ENCODE results near the gene NME7. TPM values are rescaled to one million over a fixed set of nuclear protein-coding genes. Genes with fewer than 3 reads are reported as not detected.

Gene NME7
- total RNA-seq, 1 experiment from 2014 or later = 30.3 TPM

DNA sequence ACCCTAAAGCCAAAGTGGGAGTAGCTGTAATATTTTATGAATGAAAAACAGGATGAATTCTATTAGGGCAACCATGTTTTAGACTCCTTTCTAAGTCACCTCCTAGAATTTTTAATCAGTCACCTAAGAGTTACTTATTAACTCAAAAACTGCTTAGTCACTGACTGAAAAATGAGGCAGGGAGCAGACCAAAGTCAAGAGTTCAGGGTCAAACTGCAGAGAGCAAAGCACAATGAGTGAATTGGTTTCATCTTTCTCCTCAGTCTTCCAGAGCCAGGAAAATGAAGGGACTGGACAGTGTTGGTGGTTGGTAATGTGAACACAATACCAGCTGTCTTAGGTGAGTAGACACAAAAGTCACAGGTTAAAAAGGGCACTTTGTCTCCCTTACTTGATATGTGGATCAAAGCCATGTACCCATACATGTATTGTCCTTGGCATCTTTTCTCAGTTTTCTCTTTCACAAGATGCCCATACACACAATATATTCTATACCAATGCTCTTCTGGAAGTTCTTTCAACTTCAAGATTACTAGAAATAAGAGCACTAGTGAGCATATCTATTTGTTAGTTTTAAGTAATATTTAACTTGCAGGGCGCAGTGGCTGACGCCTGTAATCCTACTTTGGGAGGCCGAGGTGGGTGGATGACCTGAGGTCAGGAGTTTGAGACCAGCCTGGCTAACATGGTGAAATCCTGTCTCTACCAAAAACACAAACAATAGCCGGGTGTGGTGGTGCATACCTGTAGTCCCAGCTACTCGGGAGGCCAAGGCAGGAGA lies 218.9 kb downstream of the NME7 start:
- DNase-seq (ENCODE audit: low read depth, low spot score) (no peak), ATAC-seq (no peak)
- no TSS peak for BruUV-seq (replicated peaks)
- ChIA-PET POLR2A (interaction anchor here (0.5 kb wide), 1 partner anchor 31 kb away, joined by 6 read pairs; no protein-coding TSS in a partner anchor), CTCF (no interaction called here)
- H3K36me3 ChIP-seq (ENCODE audit: control insufficient read depth, insufficient read depth, low read length) = no peaks in the 10 kb centered on the region
- no peak overlapping the region for H3K27ac ChIP-seq (ENCODE audit: low read length)
- H3K4me1 ChIP-seq (ENCODE audit: control insufficient read depth, insufficient read depth, low read length) = no peaks in the 10 kb centered on the region
- intact Hi-C loops (cut with micrococcal nuclease; ENCODE audit: unreplicated experiment) (no loop called here), in situ Hi-C loops (cut with HindIII; ENCODE audit: low pct_unique_long_range_greater_than_20kb, low sequenced_read_pairs) (no loop called here)
- no peaks in the 10 kb centered on the region for H3K9me3 ChIP-seq (ENCODE audit: control insufficient read depth, insufficient read depth, low read depth, low read length)
- no peaks in the 10 kb centered on the region for H3K27me3 ChIP-seq (ENCODE audit: control insufficient read depth, insufficient read depth, low read length)
- TF ChIP-seq TCF7L2 (IDR thresholded peaks at IDR 0.05; ENCODE audit: low read depth, low read length) (no peak), SIN3A (IDR thresholded peaks at IDR 0.05; ENCODE audit: borderline replicate concordance, insufficient read depth, low read depth, low read length) (no peak), POLR2AphosphoS5 (IDR thresholded peaks at IDR 0.05; ENCODE audit: low read depth, low read length) (no peak)
- TF ChIP-seq, protein P1, sequence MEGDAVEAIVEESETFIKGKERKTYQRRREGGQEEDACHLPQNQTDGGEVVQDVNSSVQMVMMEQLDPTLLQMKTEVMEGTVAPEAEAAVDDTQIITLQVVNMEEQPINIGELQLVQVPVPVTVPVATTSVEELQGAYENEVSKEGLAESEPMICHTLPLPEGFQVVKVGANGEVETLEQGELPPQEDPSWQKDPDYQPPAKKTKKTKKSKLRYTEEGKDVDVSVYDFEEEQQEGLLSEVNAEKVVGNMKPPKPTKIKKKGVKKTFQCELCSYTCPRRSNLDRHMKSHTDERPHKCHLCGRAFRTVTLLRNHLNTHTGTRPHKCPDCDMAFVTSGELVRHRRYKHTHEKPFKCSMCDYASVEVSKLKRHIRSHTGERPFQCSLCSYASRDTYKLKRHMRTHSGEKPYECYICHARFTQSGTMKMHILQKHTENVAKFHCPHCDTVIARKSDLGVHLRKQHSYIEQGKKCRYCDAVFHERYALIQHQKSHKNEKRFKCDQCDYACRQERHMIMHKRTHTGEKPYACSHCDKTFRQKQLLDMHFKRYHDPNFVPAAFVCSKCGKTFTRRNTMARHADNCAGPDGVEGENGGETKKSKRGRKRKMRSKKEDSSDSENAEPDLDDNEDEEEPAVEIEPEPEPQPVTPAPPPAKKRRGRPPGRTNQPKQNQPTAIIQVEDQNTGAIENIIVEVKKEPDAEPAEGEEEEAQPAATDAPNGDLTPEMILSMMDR (IDR thresholded peaks at IDR 0.05) = no peak
- TF ChIP-seq, protein P2, sequence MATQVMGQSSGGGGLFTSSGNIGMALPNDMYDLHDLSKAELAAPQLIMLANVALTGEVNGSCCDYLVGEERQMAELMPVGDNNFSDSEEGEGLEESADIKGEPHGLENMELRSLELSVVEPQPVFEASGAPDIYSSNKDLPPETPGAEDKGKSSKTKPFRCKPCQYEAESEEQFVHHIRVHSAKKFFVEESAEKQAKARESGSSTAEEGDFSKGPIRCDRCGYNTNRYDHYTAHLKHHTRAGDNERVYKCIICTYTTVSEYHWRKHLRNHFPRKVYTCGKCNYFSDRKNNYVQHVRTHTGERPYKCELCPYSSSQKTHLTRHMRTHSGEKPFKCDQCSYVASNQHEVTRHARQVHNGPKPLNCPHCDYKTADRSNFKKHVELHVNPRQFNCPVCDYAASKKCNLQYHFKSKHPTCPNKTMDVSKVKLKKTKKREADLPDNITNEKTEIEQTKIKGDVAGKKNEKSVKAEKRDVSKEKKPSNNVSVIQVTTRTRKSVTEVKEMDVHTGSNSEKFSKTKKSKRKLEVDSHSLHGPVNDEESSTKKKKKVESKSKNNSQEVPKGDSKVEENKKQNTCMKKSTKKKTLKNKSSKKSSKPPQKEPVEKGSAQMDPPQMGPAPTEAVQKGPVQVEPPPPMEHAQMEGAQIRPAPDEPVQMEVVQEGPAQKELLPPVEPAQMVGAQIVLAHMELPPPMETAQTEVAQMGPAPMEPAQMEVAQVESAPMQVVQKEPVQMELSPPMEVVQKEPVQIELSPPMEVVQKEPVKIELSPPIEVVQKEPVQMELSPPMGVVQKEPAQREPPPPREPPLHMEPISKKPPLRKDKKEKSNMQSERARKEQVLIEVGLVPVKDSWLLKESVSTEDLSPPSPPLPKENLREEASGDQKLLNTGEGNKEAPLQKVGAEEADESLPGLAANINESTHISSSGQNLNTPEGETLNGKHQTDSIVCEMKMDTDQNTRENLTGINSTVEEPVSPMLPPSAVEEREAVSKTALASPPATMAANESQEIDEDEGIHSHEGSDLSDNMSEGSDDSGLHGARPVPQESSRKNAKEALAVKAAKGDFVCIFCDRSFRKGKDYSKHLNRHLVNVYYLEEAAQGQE (IDR thresholded peaks at IDR 0.05; ENCODE audit: insufficient read depth in 1 of 2, low read depth in 2 of 2, low read length in 1 of 2) = no peak
- no peak overlapping the region for H3K4me3 ChIP-seq (ENCODE audit: low read depth in 2 of 2, low read length in 2 of 2)

DNA sequence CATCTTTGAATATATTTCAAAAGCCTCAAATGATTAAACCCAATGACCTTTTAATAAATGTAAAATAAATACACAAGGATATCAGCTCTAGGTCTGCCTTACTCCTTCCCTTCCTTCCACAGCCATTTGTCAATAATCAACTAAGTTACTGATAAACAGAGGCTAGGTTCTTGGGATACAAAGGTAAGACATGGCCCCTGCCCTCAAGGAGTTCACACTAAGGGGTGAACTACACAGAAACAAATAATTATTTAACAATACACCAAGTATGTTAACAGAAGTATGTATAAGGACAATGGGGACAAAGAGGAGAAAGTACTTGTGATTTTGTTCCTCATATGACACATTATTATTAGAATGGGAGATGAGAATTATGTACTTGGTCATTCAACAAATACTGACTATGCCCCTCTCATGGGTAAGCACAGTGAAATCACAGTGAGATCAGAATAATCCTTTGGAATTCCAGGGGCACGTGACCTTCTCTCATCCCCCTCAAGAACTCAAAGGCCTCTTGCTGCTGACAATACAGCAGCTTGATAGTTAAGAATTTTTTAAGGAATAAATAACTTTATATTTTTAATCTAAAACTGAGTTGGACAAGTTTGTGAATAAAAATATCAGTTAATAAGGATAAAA lies 220.9 kb downstream of the NME7 start:
- Histone ChIP-seq H3K4me3 (ENCODE audit: low read depth in 2 of 2, low read length in 2 of 2) (no peak overlapping the region), H3K9me3 (ENCODE audit: control insufficient read depth, insufficient read depth, low read depth, low read length) (no peaks in the 10 kb centered on the region), H3K4me1 (ENCODE audit: control insufficient read depth, insufficient read depth, low read length) (no peaks in the 10 kb centered on the region), H3K27me3 (ENCODE audit: control insufficient read depth, insufficient read depth, low read length) (no peaks in the 10 kb centered on the region), H3K27ac (ENCODE audit: low read length) (no peak overlapping the region), H3K36me3 (ENCODE audit: control insufficient read depth, insufficient read depth, low read length) (no peaks in the 10 kb centered on the region)
- in situ Hi-C loops (cut with HindIII; ENCODE audit: low pct_unique_long_range_greater_than_20kb, low sequenced_read_pairs) (no loop called here), intact Hi-C loops (cut with micrococcal nuclease; ENCODE audit: unreplicated experiment) (no loop called here)
- no peak for ATAC-seq
- ChIA-PET CTCF (no interaction called here), POLR2A (no interaction called here)
- TF ChIP-seq POLR2AphosphoS5 (IDR thresholded peaks at IDR 0.05; ENCODE audit: low read depth, low read length) = no peak
- no peak for TF ChIP-seq TCF7L2 (IDR thresholded peaks at IDR 0.05; ENCODE audit: low read depth, low read length)
- TF ChIP-seq, protein P2 (IDR thresholded peaks at IDR 0.05; ENCODE audit: insufficient read depth in 1 of 2, low read depth in 2 of 2, low read length in 1 of 2) = no peak
- TF ChIP-seq, protein P1 (IDR thresholded peaks at IDR 0.05) = no peak
- TF ChIP-seq SIN3A (IDR thresholded peaks at IDR 0.05; ENCODE audit: borderline replicate concordance, insufficient read depth, low read depth, low read length) = no peak
- DNase-seq (ENCODE audit: low read depth, low spot score) = no peak
- no TSS peak for BruUV-seq (replicated peaks)
